Spleen (tissue), 7 donors: ENCODE results near the gene ATP1A4.

Experiments used
- POLR2A ChIP-seq, 3 donors: fragments of 450-650 bp; IDR thresholded peaks; one replicate each; pipeline ENCODE4 v1.5.1; 2017; ENCODE audit warnings: antibody characterized with exemption in 3 of 3, mild to moderate bottlenecking in 1 of 3
- POLR2AphosphoS5 ChIP-seq, 3 donors: sonication (generic); formaldehyde crosslinking; IDR thresholded peaks; one replicate each; pipeline ENCODE4 v1.5.1; 2017; ENCODE audit warnings: antibody characterized with exemption in 3 of 3
- TF ChIP-seq, protein P1 (sequence below), 11 experiments: fragments of 200-600 bp in 7 of 11; fragments of 450-650 bp in 4 of 11; sonication (generic) in 4 of 11; IDR thresholded peaks in 8 of 11; conservative IDR thresholded peaks in 3 of 11; 1 replicate in 7 of 11; 2 replicates in 4 of 11; pipeline versions ENCODE4 v1.4.0 to v1.8.0; 2016 to 2021; ENCODE audit warnings: antibody characterized with exemption in 11 of 11, inconsistent platforms in 4 of 11, mild to moderate bottlenecking in 1 of 11
- donor health status: DM: no; HTN: no; CAD: no; lungs with moderate emphysema.
- donor health status: DM: no; HTN: no; CAD: no.
- donor health status: DM: no; HTN: no; CAD: no.

DNA sequence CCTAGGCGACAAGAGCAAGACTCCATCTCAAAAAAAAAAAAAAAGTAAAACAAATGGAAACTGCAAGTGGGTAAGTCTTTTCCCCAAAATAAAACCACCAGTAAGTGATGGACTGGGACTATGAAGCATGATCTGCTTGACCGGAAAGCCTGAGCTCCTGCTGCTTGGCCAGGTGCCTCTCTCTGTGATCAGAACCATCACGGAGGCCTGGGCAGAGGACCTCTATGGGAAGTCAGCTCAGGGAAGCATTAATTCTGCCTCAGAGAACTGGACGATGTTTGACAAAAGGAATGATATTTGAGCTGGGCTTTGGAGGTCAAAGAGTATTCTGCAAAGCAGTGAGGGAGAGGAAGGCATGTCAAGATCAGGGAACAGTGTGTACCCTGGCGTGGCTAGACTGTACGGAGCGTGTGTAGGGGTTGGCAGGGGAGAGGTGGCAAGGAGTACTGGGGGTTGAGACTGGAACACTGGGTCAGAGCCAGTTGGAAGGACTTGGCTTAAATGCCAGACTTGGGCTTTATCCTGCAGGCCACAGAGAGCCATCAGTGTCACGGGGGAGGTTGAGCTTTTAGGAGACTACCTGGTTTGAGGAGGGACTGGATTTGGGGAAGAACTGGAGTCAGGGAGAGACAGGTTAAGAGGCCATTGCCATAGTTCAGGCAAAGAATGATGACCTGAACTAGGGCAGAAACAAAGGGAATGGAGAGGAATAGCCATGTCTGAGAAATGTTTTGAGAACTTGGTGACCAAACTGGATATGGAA, 19.4 kb upstream of the ATP1A4 start:
- TF ChIP-seq, protein P1, sequence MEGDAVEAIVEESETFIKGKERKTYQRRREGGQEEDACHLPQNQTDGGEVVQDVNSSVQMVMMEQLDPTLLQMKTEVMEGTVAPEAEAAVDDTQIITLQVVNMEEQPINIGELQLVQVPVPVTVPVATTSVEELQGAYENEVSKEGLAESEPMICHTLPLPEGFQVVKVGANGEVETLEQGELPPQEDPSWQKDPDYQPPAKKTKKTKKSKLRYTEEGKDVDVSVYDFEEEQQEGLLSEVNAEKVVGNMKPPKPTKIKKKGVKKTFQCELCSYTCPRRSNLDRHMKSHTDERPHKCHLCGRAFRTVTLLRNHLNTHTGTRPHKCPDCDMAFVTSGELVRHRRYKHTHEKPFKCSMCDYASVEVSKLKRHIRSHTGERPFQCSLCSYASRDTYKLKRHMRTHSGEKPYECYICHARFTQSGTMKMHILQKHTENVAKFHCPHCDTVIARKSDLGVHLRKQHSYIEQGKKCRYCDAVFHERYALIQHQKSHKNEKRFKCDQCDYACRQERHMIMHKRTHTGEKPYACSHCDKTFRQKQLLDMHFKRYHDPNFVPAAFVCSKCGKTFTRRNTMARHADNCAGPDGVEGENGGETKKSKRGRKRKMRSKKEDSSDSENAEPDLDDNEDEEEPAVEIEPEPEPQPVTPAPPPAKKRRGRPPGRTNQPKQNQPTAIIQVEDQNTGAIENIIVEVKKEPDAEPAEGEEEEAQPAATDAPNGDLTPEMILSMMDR (IDR thresholded peaks at IDR 0.05 in 8 of 11, conservative IDR thresholded peaks at IDR 0.05 in 3 of 11) = no peak
- TF ChIP-seq POLR2A (IDR thresholded peaks at IDR 0.05) (no peak), POLR2AphosphoS5 (IDR thresholded peaks at IDR 0.05) (peak in 2 of 3 donors; percentile 11 to 16)
